Fibroblast of mammary gland (primary cell): ENCODE measurements around the gene TMEM233.
A peak's percentile ranks its signal among the peaks of the same experiment; 100 is the strongest.

Experiments
- DNase-seq: peaks from one replicate; pipeline ENCODE4 v3.0.0-alpha.2; 2010; ENCODE audit warnings: low read depth
- H3K4me3 ChIP-seq: 2 replicates; pipeline ENCODE4 v1.5.1; 2011; ENCODE audit warnings: low read depth, mild to moderate bottlenecking, low read length, moderate library complexity; ENCODE audit not compliant: control insufficient read depth
- TF ChIP-seq, protein P1 (sequence below): conservative IDR thresholded peaks from 2 replicates; pipeline ENCODE4 v1.5.1; 2011; ENCODE audit warnings: low read depth, low read length, inconsistent platforms; ENCODE audit not compliant: control insufficient read depth, insufficient read depth

The TMEM233 gene

DNA sequence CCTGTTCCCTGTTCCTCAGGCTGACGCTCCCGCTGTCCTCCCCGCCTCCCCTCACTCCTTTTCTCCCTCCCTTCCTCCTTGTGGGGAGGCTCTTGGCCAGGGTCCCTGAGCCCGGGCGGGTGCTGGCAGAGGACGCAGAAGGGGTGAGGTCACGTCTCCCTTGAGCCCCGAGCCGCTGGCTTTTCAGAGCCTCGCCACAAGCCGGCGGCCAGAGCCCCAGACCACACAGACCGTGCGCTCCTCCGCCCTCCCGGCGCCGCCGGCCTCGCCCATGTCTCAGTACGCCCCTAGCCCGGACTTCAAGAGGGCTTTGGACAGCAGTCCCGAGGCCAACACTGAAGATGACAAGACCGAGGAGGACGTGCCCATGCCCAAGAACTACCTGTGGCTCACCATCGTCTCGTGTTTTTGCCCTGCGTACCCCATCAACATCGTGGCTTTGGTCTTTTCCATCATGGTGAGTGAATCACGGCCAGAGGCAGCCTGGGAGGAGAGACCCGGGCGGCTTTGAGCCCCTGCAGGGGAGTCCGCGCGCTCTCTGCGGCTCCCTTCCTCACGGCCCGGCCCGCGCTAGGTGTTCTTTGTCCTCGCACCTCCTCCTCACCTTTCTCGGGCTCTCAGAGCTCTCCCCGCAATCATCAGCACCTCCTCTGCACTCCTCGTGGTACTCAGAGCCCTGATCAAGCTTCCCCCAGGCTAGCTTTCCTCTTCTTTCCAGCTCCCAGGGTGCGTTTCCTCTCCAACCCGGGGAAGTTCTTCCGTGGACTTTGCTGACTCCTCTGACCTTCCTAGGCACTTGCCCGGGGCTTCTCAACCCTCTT, at the start of gene TMEM233:
Gene TMEM233 (plus strand): TSS at position 197 of the 821 bp plus-strand sequence. CDS start 75 bp downstream, at position 272.
- TF ChIP-seq, protein P1, sequence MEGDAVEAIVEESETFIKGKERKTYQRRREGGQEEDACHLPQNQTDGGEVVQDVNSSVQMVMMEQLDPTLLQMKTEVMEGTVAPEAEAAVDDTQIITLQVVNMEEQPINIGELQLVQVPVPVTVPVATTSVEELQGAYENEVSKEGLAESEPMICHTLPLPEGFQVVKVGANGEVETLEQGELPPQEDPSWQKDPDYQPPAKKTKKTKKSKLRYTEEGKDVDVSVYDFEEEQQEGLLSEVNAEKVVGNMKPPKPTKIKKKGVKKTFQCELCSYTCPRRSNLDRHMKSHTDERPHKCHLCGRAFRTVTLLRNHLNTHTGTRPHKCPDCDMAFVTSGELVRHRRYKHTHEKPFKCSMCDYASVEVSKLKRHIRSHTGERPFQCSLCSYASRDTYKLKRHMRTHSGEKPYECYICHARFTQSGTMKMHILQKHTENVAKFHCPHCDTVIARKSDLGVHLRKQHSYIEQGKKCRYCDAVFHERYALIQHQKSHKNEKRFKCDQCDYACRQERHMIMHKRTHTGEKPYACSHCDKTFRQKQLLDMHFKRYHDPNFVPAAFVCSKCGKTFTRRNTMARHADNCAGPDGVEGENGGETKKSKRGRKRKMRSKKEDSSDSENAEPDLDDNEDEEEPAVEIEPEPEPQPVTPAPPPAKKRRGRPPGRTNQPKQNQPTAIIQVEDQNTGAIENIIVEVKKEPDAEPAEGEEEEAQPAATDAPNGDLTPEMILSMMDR: no peak
- DNase-seq: no peak
- peak within 1 kb of the TSS; percentile 38 for H3K4me3 ChIP-seq

DNA sequence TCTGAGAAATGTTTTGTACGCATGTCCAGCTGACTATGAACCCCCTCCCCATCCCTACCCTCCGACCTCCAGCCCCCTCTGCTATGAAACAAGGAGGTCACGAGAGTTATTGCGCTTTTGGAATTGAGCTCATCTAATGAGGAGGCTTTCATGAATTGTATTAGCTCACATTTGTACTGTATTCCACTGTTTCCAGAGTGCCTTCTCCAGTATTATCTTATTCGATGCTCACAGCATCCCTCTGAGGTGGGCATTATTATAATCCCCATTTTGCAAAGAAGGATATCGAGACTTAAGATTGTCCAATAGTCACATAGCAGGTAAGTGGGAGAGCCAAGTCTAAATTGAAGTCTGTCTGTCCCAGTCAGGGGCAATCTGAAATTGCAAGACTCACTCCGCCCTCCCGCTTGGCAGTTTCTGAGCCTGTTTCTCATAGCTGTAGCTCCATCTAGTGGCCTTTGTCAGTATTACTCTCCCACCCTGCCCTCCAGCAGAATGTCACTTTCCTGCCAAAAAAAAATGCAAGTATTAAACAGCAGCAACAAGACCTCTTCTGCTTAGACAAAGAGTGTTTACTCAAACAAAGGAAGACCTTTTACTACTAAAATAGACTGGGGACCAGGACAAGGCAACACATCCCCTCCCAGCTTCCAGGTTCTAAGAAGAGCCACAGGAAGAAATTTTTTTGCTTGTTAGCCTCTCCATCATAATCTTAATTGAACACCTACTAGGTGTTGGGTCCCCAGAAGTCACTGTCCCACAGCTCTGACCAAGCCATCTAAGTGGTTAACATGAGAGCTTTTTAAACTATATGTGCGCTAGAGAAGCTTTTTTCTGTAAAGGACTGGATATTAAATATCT, 48.6 kb upstream of the TMEM233 start:
- TF ChIP-seq, protein P1: peak; percentile 81
- H3K4me3 ChIP-seq: no peak overlapping the region
- DNase-seq: peak; percentile 71

DNA sequence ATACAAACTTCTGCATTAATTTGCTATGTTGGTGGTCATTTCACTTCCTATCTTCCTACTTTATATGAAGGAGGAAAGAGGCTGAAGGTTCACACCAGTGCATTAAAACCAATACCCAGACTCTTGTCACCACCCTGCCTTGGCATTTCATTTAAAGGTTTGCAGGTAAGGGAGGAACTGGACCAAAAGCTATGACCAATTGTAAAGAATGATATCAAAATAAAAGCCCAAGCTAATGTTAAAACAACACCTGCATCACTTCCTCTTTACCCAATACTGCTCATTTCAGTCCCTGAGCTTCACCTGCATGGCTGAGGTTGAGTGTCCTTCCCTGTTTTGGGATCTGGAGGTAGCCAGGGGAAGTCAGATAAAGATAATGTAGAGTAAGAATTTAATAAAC, 47.2 kb upstream of the TMEM233 start:
- TF ChIP-seq, protein P1: no peak
- no peak overlapping the region for H3K4me3 ChIP-seq
- DNase-seq: no peak

DNA sequence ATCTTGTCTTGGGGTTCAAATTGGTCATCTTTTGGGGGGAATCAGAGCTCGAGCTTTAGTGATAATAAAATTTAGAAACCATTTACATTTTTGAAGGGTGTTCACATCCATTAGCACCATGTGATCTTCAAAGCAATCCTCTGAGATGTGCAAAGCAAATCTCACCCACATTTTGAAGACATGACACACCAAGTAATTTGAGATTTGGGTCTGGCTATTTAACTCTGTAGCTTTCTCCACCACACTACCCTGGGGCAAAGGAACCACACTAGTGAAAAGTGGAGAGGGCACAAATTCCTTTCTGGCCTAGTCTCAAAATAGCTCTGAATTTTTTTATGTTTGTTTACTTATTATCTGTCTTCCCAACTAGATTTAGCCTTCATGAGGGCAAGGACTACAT, 46.6 kb upstream of the TMEM233 start:
- DNase-seq: no peak
- TF ChIP-seq, protein P1: no peak
- H3K4me3 ChIP-seq: no peak overlapping the region

DNA sequence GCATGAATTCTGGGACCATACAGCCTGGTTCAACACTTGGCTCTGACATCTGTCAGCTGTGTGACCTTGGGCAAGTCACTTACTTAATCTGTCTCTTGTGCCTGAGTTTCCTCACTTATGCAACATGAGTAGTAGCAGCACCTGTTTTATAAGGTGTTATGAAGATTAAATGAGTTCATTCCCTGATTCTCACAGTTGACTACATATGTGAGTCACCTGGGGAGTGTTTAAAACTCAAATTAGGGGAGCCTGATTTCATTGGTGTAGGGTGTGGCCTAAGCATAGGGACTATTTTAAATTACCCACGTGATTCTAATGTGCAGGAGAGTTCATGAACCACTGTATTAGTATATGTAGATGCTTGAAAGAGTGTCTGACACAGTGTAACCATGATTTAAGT, 36.7 kb upstream of the TMEM233 start:
- DNase-seq: no peak
- H3K4me3 ChIP-seq: no peak overlapping the region
- TF ChIP-seq, protein P1: no peak

DNA sequence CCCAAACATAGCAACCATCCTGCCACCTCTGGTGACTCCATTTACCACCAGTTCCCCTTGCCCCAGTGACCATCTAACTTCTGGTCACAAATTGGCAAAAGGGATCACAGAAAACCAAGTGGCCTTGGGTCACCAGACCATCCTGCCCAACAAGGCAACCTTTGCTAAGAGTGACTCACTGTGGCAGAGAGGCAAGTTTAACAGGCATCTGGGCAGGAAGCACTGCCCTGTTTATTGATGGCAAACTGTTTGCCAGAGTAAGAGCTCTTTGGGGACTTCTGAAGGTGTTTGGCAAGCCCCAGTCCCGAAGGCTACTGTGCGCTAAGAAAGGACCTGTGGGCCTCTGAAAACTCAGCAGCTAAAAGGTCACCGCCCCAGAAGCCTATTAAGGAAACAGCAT, 28.2 kb upstream of the TMEM233 start:
- no peak overlapping the region for H3K4me3 ChIP-seq
- TF ChIP-seq, protein P1: no peak
- DNase-seq: no peak
